Chondrocyte (in vitro differentiated cells): ENCODE measurements around the gene GTF2H4. TPM values are rescaled to one million over a fixed set of nuclear protein-coding genes. Genes with fewer than 3 reads are reported as not detected.
"Not testable (repeated sequence)": the region's sequence is repeated elsewhere in the genome, so short reads cannot be mapped to it uniquely, and the experiment has no call there.

Experiments
- DNase-seq: peaks from one replicate; pipeline ENCODE4 v3.0.0; 2021; ENCODE audit warnings: mixed read lengths, low spot score
- H3K27ac Mint-ChIP-seq: one replicate; pipeline ENCODE4 v1.8.0; 2021; ENCODE audit warnings: mild to moderate bottlenecking, moderate library complexity, mixed read lengths; ENCODE audit not compliant: unreplicated experiment
- H3K27me3 Mint-ChIP-seq: 2 replicates; pipeline ENCODE4 v1.8.0; 2021; ENCODE audit warnings: low read depth, mixed read lengths
- H3K36me3 Mint-ChIP-seq: 2 replicates; pipeline ENCODE4 v1.8.0; 2021; ENCODE audit warnings: low read depth, mixed read lengths
- H3K4me1 Mint-ChIP-seq: 2 replicates; pipeline ENCODE4 v1.8.0; 2021; ENCODE audit warnings: low read depth, mild to moderate bottlenecking, mixed read lengths
- H3K4me3 Mint-ChIP-seq: one replicate; pipeline ENCODE4 v1.8.0; 2021; ENCODE audit warnings: mild to moderate bottlenecking, moderate library complexity, mixed read lengths; ENCODE audit not compliant: unreplicated experiment
- H3K9me3 Mint-ChIP-seq: 2 replicates; pipeline ENCODE4 v1.8.0; 2021; ENCODE audit warnings: low read depth, mixed read lengths
- total RNA-seq: library from RNA; stranded (reverse); gene quantifications from 3 replicates; pipeline ENCODE4 v1.2.1, GENCODE V29; 2021
- TF ChIP-seq, protein P1 (sequence below): fragments of 200-600 bp; sonication (generic); IDR thresholded peaks from 2 replicates; pipeline ENCODE4 v1.5.0; 2021; ENCODE audit warnings: antibody characterized with exemption, mild to moderate bottlenecking, moderate library complexity

GTF2H4 gene
- total RNA-seq, 1 donor from 2014 or later, result 39.5 TPM

DNA sequence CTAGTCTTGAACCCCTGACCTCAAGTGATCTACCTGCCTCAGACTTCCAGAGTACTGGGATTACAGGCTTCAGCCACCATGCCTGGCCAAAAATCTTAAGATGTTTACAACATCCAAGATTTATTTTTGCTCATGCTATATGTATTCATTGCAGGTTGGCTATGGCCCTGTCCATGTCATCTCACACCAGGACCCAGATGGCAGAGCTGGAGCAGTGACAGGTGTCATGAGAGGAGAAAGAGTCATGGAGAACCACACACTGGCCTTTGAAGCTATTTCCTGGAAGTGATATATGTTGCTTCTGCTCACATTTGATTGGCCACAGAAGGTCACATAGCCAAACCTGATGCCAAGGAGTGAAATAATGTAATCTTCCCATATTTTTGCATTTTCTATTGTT lies 37.5 kb upstream of the GTF2H4 start:
- Mint-ChIP-seq H3K9me3 (peaks cover 38% of the 10 kb centered on the region), H3K36me3 (peaks cover 15% of the 10 kb centered on the region), H3K4me3 (no peak overlapping the region), H3K4me1 (peaks cover 12% of the 10 kb centered on the region), H3K27me3 (no peaks in the 10 kb centered on the region), H3K27ac (no peak overlapping the region)
- TF ChIP-seq, protein P1, sequence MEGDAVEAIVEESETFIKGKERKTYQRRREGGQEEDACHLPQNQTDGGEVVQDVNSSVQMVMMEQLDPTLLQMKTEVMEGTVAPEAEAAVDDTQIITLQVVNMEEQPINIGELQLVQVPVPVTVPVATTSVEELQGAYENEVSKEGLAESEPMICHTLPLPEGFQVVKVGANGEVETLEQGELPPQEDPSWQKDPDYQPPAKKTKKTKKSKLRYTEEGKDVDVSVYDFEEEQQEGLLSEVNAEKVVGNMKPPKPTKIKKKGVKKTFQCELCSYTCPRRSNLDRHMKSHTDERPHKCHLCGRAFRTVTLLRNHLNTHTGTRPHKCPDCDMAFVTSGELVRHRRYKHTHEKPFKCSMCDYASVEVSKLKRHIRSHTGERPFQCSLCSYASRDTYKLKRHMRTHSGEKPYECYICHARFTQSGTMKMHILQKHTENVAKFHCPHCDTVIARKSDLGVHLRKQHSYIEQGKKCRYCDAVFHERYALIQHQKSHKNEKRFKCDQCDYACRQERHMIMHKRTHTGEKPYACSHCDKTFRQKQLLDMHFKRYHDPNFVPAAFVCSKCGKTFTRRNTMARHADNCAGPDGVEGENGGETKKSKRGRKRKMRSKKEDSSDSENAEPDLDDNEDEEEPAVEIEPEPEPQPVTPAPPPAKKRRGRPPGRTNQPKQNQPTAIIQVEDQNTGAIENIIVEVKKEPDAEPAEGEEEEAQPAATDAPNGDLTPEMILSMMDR, result no peak
- no peak for DNase-seq

DNA sequence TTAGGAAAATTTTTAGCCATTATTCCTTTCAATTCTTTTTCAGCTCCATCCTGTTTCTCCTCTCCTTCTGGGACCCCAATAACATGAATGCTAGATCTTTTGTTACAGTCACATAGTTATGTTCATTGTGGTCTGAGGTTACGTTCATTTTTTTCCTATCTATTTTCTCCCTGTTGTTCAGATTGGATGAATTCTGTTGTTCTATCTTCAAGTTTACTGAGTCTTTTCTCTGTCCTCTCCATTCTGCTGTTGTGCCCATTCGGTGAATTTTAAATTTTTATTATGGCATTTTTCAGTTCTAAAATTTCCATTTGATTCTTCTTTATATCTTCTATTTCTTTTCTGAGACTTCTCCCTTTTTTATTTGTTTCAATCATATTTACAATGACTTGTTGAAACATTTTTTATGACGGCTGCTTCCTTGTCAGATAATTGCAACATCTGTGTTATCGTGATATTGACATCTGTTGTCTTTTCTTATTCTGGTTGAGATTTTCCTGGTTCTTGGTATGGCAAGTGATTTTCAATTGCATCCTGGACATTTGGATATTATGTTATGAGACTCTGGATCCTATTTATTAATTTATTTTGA lies 36.3 kb upstream of the GTF2H4 start:
- TF ChIP-seq, protein P1, result no peak
- H3K27me3 Mint-ChIP-seq, result no peaks in the 10 kb centered on the region
- DNase-seq, result no peak
- H3K36me3 Mint-ChIP-seq, result peaks cover 15% of the 10 kb centered on the region
- peaks cover 38% of the 10 kb centered on the region for H3K9me3 Mint-ChIP-seq
- H3K4me1 Mint-ChIP-seq, result peaks cover 23% of the 10 kb centered on the region
- no peak overlapping the region for H3K4me3 Mint-ChIP-seq
- no peak overlapping the region for H3K27ac Mint-ChIP-seq

DNA sequence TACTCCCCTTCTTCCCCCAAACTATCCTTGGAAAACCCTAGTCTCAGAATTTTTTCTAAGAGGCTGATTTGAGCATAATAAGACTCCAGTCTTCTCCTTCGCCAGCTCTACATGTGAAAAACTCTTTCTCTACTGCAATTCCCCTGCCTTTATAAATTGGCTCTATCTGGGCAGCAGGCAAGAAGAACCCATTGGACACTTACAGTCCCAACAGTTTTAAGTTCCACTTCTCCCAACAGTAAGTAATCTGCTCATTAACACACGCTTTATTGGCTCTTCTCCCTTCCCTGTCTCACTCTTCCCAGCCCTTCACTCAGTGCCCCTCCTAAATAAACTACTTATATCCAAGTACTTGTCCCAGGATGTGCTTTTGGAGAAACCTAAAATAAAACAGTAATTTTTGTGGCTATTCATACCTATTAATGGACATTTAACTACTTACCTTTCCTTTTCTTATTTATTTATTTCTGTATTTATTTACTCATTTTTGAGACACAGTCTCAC lies 34.8 kb upstream of the GTF2H4 start:
- Mint-ChIP-seq H3K4me1 (peaks cover 37% of the 10 kb centered on the region), H3K36me3 (peaks cover 15% of the 10 kb centered on the region), H3K9me3 (peaks cover 34% of the 10 kb centered on the region), H3K27ac (no peak overlapping the region), H3K27me3 (no peaks in the 10 kb centered on the region), H3K4me3 (no peak overlapping the region)
- TF ChIP-seq, protein P1, result no peak
- no peak for DNase-seq

DNA sequence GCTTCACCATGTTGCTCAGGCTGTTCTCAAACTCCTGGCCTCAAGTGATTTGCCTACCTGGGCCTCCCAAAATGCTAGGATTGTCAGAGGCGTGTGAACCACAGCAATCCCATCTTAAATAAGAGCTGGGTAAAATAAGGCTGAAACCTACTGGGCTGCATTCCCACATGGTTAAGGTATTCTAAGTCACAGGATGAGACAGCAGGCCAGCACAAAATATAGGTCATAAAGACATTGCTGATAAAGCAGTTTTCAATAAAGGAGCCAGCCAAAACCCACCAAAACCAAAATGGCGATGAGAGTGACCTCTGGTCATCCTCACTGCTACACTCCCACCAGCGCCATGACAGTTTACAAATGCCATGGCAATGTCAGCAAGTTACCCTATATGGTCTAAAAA lies 34.2 kb upstream of the GTF2H4 start:
- not testable (repeated sequence) for H3K27me3 Mint-ChIP-seq, DNase-seq, H3K4me3 Mint-ChIP-seq, H3K27ac Mint-ChIP-seq
- H3K4me1 Mint-ChIP-seq, result peaks cover 43% of the 10 kb centered on the region
- H3K9me3 Mint-ChIP-seq, result peaks cover 30% of the 10 kb centered on the region
- H3K36me3 Mint-ChIP-seq, result peaks cover 15% of the 10 kb centered on the region

DNA sequence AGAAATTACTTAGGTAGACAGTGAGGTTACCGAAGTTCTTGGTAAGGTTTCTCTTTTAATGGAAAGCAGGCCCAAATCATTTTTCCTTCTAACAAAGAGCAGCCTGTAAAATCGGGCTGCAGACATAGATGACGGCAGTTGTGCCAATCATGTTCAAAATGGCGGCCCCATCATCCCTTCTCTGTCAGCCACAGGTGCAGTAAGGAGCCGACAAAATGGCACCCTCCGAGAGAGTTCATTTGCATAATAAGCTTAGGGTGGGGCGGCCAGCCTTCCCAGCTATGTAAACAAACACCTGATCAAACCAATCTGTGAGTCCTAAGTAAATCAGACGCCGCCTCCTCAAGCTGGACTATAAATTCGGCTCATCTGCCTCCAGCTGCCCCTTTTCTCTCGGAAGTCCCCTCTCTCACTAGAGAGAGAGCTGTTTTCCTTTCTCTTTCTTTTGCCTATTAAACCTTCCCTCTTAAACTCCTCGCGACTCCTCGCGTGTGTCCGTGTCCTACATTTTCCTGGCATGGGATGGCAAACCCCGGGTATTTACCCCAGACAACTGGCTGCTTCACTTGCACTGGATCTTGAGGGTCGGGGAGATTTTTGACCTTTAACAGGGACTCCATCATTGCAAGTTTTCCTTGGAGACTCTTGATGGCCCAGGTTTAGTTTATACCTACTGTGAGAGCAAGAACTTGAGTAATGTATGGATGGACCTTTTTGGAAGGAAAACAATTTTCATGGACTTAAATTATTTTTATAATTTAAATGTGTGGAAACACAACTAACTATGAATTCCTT lies 32.6 kb upstream of the GTF2H4 start:
- TF ChIP-seq, protein P1, result no peak
- H3K4me1 Mint-ChIP-seq, result peaks cover 44% of the 10 kb centered on the region
- no peak overlapping the region for H3K4me3 Mint-ChIP-seq
- H3K36me3 Mint-ChIP-seq, result peaks cover 11% of the 10 kb centered on the region
- peaks cover 20% of the 10 kb centered on the region for H3K9me3 Mint-ChIP-seq
- no peaks in the 10 kb centered on the region for H3K27me3 Mint-ChIP-seq
- no peak for DNase-seq
- H3K27ac Mint-ChIP-seq, result peak overlapping the region; percentile 99
